OCI-M1 (cell line): ENCODE measurements around the gene APH1B.
"Not testable (repeated sequence)": the region's sequence is repeated elsewhere in the genome, so short reads cannot be mapped to it uniquely, and the experiment has no call there.

Source experiments
- DNase-seq: peaks from one replicate; lab custom pipeline; 2025; lab: John Stamatoyannopoulos, UW

The APH1B gene

GRCh38 chr15:63277038-63277892, at the start of gene APH1B:
Gene APH1B (plus strand): TSS chr15:63277605. CDS start chr15:63277624, 19 bp downstream.
- DNase-seq: peak; percentile 74

DNA sequence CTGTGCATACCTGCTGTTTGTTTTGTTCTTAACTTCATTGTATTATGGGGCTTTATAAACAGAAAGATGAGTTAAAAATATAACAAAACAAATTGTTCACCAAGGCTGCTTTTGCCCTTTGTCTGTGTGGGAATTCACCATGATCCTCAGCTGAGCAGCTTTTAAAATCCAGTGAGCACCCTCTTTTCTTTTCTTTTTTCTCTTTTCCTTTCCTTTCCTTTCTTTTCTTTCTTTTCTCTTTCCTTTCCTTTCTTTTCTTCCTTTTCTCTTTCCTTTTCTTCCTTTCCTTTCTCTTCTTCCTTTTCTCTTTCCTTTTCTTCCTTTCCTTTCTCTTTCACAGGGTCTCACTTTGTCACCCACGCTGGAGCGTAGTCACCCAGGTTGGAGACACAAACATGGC, 49.7 kb upstream of the APH1B start:
- DNase-seq: no peak

DNA sequence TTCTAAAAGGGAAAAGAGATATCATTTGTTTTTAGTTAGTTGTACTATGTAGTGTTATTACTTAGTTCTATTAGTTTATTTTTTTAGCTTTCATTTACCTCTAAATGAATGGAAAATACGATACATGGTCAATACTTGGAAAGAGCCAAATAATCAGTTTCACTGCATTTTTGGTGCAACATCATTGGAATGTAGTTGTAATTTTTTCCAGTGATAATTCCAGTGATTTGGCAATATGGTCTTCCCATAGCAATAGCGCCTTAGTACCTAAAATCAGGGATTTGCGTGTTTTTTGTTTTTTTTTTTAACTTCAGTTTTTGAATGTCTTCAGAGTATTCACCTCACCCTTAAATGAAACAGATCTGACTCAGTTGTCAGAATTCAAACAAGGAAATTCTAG, 46.2 kb upstream of the APH1B start:
- DNase-seq: no peak

DNA sequence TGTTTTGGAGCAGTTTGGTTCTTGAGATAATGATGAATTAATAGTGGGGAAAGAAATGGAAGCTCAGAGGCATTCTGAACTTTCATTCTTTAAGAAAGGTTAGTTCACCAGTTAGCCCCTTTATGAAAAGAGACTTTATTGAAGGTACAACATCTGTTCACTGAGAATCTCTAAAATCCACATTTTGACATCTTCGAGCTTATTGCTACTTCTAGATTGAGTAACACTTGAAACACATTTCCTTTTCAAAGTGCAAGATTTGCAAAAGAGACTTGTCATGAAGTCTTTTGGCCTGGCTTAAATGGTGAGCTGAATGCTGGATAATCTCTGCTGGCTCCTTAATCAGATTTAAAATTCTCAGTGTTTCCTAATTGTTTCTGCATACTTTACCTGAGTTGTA, 45.7 kb upstream of the APH1B start:
- no peak for DNase-seq

- no peak for DNase-seq
These were observed 45.0 kb upstream of the APH1B start for GRCh38 chr15:63232405-63232804.

DNA sequence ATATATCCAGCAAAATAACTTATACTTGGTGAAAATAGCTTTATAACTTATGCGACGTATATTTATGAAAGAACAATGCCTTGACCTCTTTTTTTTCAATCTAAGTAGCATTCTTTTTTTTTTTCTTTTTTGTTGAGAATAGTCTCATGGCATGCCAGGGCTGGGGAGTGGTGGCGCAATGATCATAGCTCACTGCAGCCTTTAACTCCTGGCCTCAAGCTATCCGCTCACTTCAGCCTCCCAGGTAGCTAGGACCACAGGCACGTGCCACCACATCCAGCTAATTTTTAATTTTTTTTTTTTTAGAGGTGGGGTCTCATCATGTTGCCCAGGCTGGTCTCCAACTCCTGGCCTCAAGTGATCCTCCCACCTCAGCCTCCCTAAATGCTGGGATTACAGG, 44.5 kb upstream of the APH1B start:
- DNase-seq: no peak

DNA sequence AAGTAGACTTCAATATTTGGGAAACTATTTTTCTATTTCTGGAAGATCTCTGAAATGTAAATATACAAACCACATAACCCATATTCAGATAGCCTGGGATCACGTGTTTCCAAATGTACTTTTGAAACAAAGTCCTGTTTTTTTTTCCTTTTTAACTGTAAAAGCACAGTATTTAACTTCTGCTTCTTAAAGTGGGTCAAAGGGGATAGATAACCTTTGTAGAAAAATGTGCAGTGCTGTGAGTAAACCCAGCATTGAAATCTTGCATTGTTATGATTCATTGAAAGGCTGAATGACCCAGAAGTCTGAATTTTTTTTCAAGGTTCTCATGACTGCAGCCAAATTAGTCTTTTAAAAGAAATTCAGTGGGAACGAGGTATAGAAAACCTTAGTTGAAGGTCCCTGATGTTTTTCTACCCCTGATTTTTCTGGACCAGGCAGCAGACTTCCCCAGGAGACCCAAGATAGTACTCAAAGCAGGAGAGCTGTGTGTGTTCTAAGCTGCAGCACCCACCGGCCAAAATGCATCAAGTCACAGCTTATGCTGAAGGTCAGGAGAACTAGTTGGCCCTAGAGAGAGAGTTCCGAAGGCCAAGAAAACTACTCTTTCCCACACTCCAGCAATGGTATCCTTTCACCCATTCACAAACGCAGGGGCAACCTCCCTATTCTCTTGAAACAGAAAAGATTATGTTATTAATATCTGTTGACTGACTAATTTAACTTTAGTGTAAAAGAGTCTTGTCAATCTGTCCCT, 43.6 kb upstream of the APH1B start:
- peak; percentile 79 for DNase-seq

GRCh38 chr15:63234451-63234870, 42.9 kb upstream of the APH1B start:
- DNase-seq: peak; percentile 32

DNA sequence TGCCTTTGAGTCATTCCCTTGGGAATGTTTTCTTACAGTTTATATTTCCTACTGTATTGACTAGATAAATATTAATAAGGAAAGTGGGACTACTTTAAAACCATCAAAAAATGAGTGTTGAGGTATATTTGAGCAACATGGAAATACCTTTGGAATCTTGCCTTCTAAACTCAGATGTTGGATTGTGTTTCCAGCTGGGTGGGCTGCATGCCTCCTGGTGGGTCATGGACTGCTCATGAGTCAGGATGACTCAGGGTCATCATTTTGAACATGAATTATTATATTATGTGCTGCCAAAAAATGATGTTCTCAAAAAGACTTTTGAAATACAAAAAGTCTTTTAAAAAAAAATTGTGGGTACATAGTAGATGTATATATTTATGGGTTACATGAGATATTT, 41.1 kb upstream of the APH1B start:
- DNase-seq: no peak

DNA sequence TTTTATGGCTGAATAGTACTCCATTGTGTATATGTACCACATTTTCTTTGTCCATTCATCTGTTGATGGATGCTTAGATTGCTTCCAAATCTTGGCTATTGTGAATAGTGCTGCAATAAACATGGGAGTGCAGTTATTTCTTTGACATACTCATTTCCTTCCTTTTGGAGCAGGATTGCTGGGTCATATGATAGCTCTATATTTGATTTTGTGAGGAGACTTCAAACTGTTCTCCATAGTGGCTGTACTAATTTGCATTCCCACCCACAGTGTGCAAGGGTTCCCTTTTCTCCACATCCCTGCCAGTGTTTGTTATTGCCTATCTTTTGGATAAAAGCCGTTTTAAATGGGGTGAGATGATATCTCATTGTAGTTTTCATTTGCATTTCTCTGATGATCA, 40.3 kb upstream of the APH1B start:
- not testable (repeated sequence) for DNase-seq

DNA sequence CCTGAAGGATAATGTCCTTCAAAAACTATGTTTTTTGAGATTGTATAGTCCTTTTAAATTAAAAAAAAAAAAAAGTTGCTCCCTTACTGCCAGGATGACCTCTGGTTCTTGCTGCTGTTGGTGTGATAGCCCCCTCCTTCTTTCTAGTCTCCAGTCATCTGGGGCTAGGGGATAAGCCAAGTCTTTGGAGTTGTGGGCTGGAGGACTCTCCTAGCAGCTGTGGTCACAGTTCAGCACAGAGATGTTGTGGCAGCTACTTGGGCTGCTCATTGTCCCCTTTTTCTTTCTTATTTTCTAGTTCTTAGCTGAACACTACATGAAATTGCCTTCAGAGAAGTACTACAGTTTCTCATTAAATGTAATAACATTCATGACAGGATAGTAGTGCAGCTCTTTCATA, 39.2 kb upstream of the APH1B start:
- DNase-seq: peak; percentile 20

GRCh38 chr15:63238796-63239195, 38.6 kb upstream of the APH1B start:
- DNase-seq: peak; percentile 65

DNA sequence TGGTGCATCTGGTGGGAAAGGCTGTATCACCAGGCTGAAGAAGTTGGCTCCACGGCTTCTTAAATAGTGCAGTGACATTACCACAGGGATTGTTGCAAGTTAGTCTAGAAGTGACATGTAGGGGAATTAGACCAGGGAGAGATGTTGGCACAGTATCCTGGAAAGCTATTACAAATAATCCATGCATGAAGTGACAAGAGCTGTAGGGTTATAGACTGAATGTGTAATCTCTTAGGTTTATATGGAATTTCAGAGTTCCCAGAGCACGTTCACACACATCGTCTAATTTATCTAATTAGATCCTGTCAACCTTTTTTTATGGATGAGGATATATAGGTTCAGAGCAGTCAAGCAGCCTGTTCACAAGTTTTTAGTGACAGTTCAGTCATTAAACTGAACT, 37.3 kb upstream of the APH1B start:
- DNase-seq: no peak

- no peak for DNase-seq
These were observed 36.1 kb upstream of the APH1B start for GRCh38 chr15:63241316-63241715.

DNA sequence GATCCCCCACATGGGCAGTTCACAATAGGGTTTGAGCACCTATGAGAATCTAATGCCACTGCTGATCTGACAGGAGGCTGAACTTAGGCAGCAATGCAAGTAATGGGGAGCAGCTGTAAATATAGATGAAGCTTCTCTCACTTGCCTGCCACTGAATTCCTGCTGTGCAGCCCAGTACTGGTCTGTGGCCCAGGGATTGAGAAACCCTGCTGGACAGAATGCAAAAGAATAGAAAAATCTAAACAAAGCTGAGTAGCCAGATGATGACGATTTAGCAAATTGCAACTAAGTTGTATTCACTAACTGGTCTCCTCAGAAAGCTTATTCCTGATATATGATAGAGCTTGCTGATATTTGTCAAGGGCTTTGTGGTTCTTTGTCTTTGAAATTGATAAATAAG, 34.3 kb upstream of the APH1B start:
- DNase-seq: no peak

- peak; percentile 80 for DNase-seq
These were observed 33.6 kb upstream of the APH1B start for GRCh38 chr15:63243776-63244175.

- no peak for DNase-seq
These were observed 33.0 kb upstream of the APH1B start for GRCh38 chr15:63244399-63244798.

GRCh38 chr15:63244976-63245645, 32.3 kb upstream of the APH1B start:
- no peak for DNase-seq

- peak; percentile 55 for DNase-seq
These were observed 30.5 kb upstream of the APH1B start for GRCh38 chr15:63246691-63247469.

DNA sequence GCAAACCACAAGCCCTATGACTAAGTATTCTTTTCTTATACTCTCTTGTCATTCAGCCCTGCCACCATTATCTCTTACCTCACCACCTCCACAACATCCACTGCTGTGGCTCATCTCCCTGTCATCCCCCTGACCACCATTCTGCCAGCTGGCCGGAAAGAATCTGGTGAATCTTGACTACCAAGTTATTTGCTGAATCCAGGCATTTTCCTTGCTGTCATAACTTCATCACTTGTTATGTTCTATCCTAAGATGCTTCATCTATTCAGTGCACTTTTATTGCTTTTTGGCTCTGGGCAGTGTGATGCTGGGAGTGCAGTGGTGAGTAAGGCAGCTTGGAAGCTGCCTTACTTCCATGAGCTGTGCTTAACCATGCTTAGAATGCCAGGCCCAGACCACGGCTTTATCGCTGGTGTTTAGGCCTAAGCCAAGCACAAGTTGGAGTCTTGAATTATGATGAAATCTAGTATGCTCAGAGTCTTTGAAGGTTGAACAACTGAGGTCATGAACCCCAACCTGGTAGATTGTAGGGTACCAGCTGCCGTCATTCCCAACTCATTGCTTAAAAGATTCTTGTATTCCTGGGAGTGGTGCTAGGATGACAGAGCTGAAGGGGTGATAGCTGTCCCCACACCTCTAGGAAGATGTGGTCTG, 27.0 kb upstream of the APH1B start:
- DNase-seq: no peak

- no peak for DNase-seq
These were observed 25.7 kb upstream of the APH1B start for GRCh38 chr15:63251701-63252100.
